ENCODE measurements around the gene GPR25.

Gene GPR25

DNA sequence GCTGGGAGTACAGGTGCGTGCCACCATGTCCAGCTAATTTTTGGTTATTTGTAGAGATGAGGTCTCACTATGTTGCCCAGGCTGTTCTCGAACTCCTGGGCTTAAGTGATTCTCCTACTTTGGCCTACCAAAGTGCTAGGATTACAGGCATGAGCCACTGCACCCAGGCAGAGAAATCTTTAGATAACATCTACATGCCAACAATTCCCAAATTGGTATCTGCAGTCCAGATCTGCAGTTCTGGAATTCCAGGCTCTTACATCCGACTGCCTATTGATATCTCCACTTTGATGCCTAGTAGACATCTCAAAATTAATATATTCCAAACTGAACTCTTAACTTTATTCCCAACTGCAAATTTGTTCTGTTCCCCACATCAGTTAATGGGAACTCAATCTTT is 45.2 kb downstream of the GPR25 start:
- DNase-seq (ENCODE audit: low read depth): no peak
- H3K4me1 ChIP-seq (ENCODE audit: control insufficient read depth, insufficient read depth, low read length): no peaks in the 10 kb centered on the region
- no peak overlapping the region for H3K9ac ChIP-seq (ENCODE audit: low read length)
- no peaks in the 10 kb centered on the region for H3K9me3 ChIP-seq (ENCODE audit: control insufficient read depth, low read length)
- H3K27me3 ChIP-seq (replicated peaks; ENCODE audit: control insufficient read depth, insufficient read depth, low read length): peaks cover 25% of the 10 kb centered on the region
- H3K4me3 ChIP-seq (ENCODE audit: low read length): no peak overlapping the region
- H3K36me3 ChIP-seq (ENCODE audit: control insufficient read depth, insufficient read depth, low read length, severe bottlenecking): no peaks in the 10 kb centered on the region

DNA sequence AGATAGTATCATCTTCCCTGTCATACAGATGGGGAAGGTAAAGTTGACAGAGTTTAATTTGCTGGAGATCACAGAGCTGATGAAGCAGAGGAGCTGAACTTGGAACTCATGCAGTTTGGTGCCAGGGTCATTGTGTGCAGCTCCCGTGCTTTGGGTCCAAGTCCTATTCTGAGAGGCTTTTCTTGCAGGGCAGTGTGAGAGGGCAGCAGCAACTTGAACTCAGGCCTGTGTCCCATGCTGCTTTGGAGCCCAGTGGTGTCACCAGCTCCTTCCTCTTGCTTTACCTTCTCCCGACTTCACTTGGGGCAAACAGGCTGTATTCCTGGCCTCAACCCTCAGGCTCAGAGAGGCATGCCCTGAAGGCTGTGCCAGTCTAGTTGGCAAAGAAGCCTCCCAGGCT is 46.6 kb downstream of the GPR25 start:
- Histone ChIP-seq H3K9ac (ENCODE audit: low read length) (no peak overlapping the region), H3K9me3 (ENCODE audit: control insufficient read depth, low read length) (no peaks in the 10 kb centered on the region)
- no peak for DNase-seq (ENCODE audit: low read depth)

DNA sequence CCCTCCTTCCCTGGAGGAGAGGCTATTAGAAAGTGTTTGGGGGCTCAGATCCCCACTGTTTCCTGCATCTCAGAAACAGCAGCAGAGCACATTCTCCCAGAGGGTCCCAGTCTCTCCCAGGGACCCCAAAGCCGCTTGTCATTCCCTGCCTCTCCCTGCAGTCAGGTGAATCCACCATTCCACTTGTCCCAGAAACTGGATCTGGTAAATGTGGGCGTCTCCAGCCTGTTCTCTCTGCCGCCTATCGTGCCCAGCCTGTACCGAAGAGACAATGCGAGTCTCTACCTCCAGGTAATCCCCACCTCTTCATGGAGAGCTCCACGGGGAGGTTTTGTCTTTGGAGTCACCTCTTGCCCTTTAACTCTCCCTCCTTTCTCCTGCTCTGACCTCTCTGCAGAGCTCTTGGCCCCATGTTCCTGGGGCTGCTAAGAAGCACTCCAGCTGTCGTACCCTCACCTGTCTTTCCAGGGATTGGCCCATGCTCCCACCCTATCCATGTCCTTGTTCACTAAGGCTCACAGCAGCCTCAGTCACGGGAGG is 48.9 kb downstream of the GPR25 start:
- no peaks in the 10 kb centered on the region for H3K36me3 ChIP-seq (ENCODE audit: control insufficient read depth, insufficient read depth, low read length, severe bottlenecking)
- H3K4me1 ChIP-seq (ENCODE audit: control insufficient read depth, insufficient read depth, low read length): no peaks in the 10 kb centered on the region
- no peak for DNase-seq (ENCODE audit: low read depth)
- H3K9ac ChIP-seq (ENCODE audit: low read length): no peak overlapping the region
- H3K27me3 ChIP-seq (replicated peaks; ENCODE audit: control insufficient read depth, insufficient read depth, low read length): peaks cover 19% of the 10 kb centered on the region
- H3K9me3 ChIP-seq (ENCODE audit: control insufficient read depth, low read length): no peaks in the 10 kb centered on the region
- no peak overlapping the region for H3K4me3 ChIP-seq (ENCODE audit: low read length)

More for the DNA sequence above, 46.6 kb downstream of the GPR25 start:
- Histone ChIP-seq H3K36me3 (ENCODE audit: control insufficient read depth, insufficient read depth, low read length, severe bottlenecking) (no peaks in the 10 kb centered on the region), H3K27me3 (replicated peaks; ENCODE audit: control insufficient read depth, insufficient read depth, low read length) (peaks cover 25% of the 10 kb centered on the region), H3K4me3 (ENCODE audit: low read length) (no peak overlapping the region), H3K4me1 (ENCODE audit: control insufficient read depth, insufficient read depth, low read length) (no peaks in the 10 kb centered on the region)

DNA sequence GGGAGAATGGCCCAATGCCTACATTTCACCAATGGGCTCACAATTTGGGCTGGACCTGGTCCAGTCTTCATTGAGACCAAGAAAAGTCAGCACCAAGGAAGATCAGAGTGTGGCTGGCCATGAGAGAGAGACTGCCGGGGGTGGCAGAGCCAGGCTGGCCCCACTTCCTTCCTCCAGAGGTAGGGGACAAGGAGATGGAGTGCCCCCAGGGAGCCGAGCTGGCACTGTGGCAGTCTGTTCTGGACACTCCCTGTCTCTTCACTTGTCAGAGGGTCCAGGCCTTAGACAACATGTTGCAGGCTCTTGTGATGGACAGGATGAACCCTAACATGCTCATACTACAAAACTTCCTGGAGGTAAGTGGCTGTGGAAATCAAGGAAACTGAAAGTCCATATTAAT is 49.6 kb downstream of the GPR25 start:
- DNase-seq (ENCODE audit: low read depth): no peak
- Histone ChIP-seq H3K4me3 (ENCODE audit: low read length) (no peak overlapping the region), H3K9ac (ENCODE audit: low read length) (no peak overlapping the region), H3K27me3 (replicated peaks; ENCODE audit: control insufficient read depth, insufficient read depth, low read length) (peaks cover 18% of the 10 kb centered on the region), H3K4me1 (ENCODE audit: control insufficient read depth, insufficient read depth, low read length) (no peaks in the 10 kb centered on the region), H3K36me3 (ENCODE audit: control insufficient read depth, insufficient read depth, low read length, severe bottlenecking) (no peaks in the 10 kb centered on the region), H3K9me3 (ENCODE audit: control insufficient read depth, low read length) (no peaks in the 10 kb centered on the region)

DNA sequence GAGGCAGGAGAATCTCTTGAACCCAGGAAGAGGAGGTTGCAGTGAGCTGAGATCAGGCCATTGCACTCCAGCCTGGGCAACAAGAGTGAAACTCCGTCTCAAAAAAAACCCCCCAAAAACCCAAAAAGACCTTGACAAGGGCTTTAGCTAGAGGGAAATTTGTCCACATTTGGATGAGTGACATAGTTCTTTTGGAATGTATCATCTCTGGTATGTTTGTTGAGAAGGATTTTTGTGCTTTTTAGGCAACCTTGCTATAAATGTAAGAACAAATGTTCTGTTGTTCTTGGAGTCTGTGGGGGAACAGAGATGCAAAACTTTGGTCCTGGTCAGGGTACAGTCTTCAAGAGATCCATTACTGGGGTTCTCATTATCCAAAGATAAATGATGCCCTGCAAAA is 50.8 kb downstream of the GPR25 start:
- Histone ChIP-seq H3K27me3 (replicated peaks; ENCODE audit: control insufficient read depth, insufficient read depth, low read length) (peaks cover 18% of the 10 kb centered on the region), H3K4me3 (ENCODE audit: low read length) (no peak overlapping the region), H3K36me3 (ENCODE audit: control insufficient read depth, insufficient read depth, low read length, severe bottlenecking) (no peaks in the 10 kb centered on the region), H3K9me3 (ENCODE audit: control insufficient read depth, low read length) (no peaks in the 10 kb centered on the region), H3K9ac (ENCODE audit: low read length) (no peak overlapping the region), H3K4me1 (ENCODE audit: control insufficient read depth, insufficient read depth, low read length) (no peaks in the 10 kb centered on the region)
- DNase-seq (ENCODE audit: low read depth): peak; percentile 50

Measured in adipocyte (in vitro differentiated cells).